SK-N-SH treated with all-trans-retinoic acid at 6 μM for 48 hours (cell line): Measurements from ENCODE around the gene ID3.
A peak's percentile ranks its signal among the peaks of the same experiment; 100 is the strongest.

Experiments
- ATAC-seq: fragments of 200-7000 bp; cut with Tn5 transposase; 3 replicates; pipeline ENCODE4 v1.9.1; 2020; ENCODE audit warnings: mild to moderate bottlenecking, moderate library complexity
- ARNTL ChIP-seq: fragments of 450-650 bp; formaldehyde crosslinking; IDR thresholded peaks from 2 replicates; pipeline ENCODE4 v1.5.0; 2020; ENCODE audit warnings: low read depth, mild to moderate bottlenecking, moderate library complexity, borderline replicate concordance
- BACH2 ChIP-seq: fragments of 250-450 bp; sonication (Bioruptor Pico); IDR thresholded peaks from 2 replicates; pipeline ENCODE4 v1.9.0; 2021; ENCODE audit warnings: mild to moderate bottlenecking, borderline replicate concordance
- CSDC2 ChIP-seq: fragments of 250-450 bp; sonication (Bioruptor Pico); IDR thresholded peaks from 2 replicates; pipeline ENCODE4 v1.5.0; 2020; ENCODE audit warnings: mild to moderate bottlenecking, moderate library complexity
- CSRNP3 ChIP-seq: fragments of 250-450 bp; sonication (Bioruptor Pico); IDR thresholded peaks from 2 replicates; pipeline ENCODE4 v1.5.1; 2021; ENCODE audit warnings: mild to moderate bottlenecking, moderate library complexity
- ESRRG ChIP-seq: fragments of 250-450 bp; sonication (Bioruptor Pico); IDR thresholded peaks from 2 replicates; pipeline ENCODE4 v1.6.1; 2021; ENCODE audit warnings: mild to moderate bottlenecking
- GLIS3 ChIP-seq: fragments of 250-450 bp; sonication (Bioruptor Pico); IDR thresholded peaks from 2 replicates; pipeline ENCODE4 v1.5.0; 2020; ENCODE audit warnings: mild to moderate bottlenecking, moderate library complexity
- ISL1 ChIP-seq: fragments of 250-450 bp; sonication (Bioruptor Pico); IDR thresholded peaks from 2 replicates; pipeline ENCODE4 v2.1.2; 2022; ENCODE audit warnings: mild to moderate bottlenecking, moderate library complexity
- OSR1 ChIP-seq: fragments of 250-450 bp; sonication (Bioruptor Pico); IDR thresholded peaks from 2 replicates; pipeline ENCODE4 v1.8.0; 2022; ENCODE audit warnings: moderate library complexity, mild to moderate bottlenecking, inconsistent platforms
- POU6F1 ChIP-seq: fragments of 250-450 bp; sonication (Bioruptor Pico); IDR thresholded peaks from 2 replicates; pipeline ENCODE4 v1.8.0; 2021; ENCODE audit warnings: low read depth, mild to moderate bottlenecking, moderate library complexity, borderline replicate concordance
- PPARA ChIP-seq: fragments of 250-450 bp; sonication (Bioruptor Pico); IDR thresholded peaks from 2 replicates; pipeline ENCODE4 v1.5.0; 2020; ENCODE audit warnings: mild to moderate bottlenecking, borderline replicate concordance
- RARB ChIP-seq: fragments of 250-450 bp; sonication (Bioruptor Pico); IDR thresholded peaks from 2 replicates; pipeline ENCODE4 v1.8.0; 2021; ENCODE audit warnings: mild to moderate bottlenecking, moderate library complexity
- SNAI2 ChIP-seq: fragments of 250-450 bp; sonication (Bioruptor Pico); IDR thresholded peaks from 2 replicates; pipeline ENCODE4 v1.5.0; 2020; ENCODE audit warnings: mild to moderate bottlenecking, moderate library complexity
- TCF4 ChIP-seq: fragments of 250-450 bp; sonication (Bioruptor Pico); IDR thresholded peaks from 2 replicates; pipeline ENCODE4 v1.8.0; 2021; ENCODE audit warnings: mild to moderate bottlenecking, moderate library complexity, borderline replicate concordance
- TOX ChIP-seq: fragments of 250-450 bp; sonication (Bioruptor Pico); IDR thresholded peaks from 2 replicates; pipeline ENCODE4 v1.8.0; 2021; ENCODE audit warnings: mild to moderate bottlenecking, moderate library complexity, borderline replicate concordance
- ZC3H10 ChIP-seq: fragments of 250-450 bp; sonication (Bioruptor Pico); IDR thresholded peaks from 2 replicates; pipeline ENCODE4 v1.5.1; 2021; ENCODE audit warnings: mild to moderate bottlenecking, moderate library complexity
- ZFP3 ChIP-seq: fragments of 250-450 bp; sonication (Bioruptor Pico); IDR thresholded peaks from 2 replicates; pipeline ENCODE4 v1.5.0; 2020; ENCODE audit warnings: mild to moderate bottlenecking, moderate library complexity
- ZFP30 ChIP-seq: fragments of 450-650 bp; formaldehyde crosslinking; IDR thresholded peaks from 2 replicates; pipeline ENCODE4 v1.5.0; 2022; ENCODE audit warnings: mild to moderate bottlenecking, moderate library complexity
- ZNF565 ChIP-seq: fragments of 450-650 bp; formaldehyde crosslinking; conservative IDR thresholded peaks from 2 replicates; pipeline ENCODE4 v1.5.0; 2020; ENCODE audit warnings: low read depth, mild to moderate bottlenecking, moderate library complexity
- ZNF70 ChIP-seq: fragments of 450-650 bp; formaldehyde crosslinking; IDR thresholded peaks from 2 replicates; pipeline ENCODE4 v1.5.0; 2020; ENCODE audit warnings: mild to moderate bottlenecking, moderate library complexity
- ZNF8 ChIP-seq: fragments of 450-650 bp; formaldehyde crosslinking; IDR thresholded peaks from 2 replicates; pipeline ENCODE4 v1.5.0; 2020; ENCODE audit warnings: mild to moderate bottlenecking, moderate library complexity
- TF ChIP-seq, protein P1 (sequence below): fragments of 250-450 bp; sonication (Bioruptor Pico); IDR thresholded peaks from 2 replicates; pipeline ENCODE4 v1.5.0; 2020; ENCODE audit warnings: mild to moderate bottlenecking, moderate library complexity
- TF ChIP-seq, protein P2 (sequence below): fragments of 250-450 bp; sonication (Bioruptor Pico); IDR thresholded peaks from 2 replicates; pipeline ENCODE4 v1.5.1; 2020; ENCODE audit warnings: low read depth, mild to moderate bottlenecking, moderate library complexity

The ID3 gene

GRCh38 chr1:23582820-23583219 is 23.5 kb upstream of the ID3 start:
- TF ChIP-seq, protein P1, sequence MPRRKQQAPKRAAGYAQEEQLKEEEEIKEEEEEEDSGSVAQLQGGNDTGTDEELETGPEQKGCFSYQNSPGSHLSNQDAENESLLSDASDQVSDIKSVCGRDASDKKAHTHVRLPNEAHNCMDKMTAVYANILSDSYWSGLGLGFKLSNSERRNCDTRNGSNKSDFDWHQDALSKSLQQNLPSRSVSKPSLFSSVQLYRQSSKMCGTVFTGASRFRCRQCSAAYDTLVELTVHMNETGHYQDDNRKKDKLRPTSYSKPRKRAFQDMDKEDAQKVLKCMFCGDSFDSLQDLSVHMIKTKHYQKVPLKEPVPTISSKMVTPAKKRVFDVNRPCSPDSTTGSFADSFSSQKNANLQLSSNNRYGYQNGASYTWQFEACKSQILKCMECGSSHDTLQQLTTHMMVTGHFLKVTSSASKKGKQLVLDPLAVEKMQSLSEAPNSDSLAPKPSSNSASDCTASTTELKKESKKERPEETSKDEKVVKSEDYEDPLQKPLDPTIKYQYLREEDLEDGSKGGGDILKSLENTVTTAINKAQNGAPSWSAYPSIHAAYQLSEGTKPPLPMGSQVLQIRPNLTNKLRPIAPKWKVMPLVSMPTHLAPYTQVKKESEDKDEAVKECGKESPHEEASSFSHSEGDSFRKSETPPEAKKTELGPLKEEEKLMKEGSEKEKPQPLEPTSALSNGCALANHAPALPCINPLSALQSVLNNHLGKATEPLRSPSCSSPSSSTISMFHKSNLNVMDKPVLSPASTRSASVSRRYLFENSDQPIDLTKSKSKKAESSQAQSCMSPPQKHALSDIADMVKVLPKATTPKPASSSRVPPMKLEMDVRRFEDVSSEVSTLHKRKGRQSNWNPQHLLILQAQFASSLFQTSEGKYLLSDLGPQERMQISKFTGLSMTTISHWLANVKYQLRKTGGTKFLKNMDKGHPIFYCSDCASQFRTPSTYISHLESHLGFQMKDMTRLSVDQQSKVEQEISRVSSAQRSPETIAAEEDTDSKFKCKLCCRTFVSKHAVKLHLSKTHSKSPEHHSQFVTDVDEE (CRISPR knock-in tag), result no peak
- TF ChIP-seq CSRNP3 (CRISPR knock-in tag), result no peak
- no peak for TF ChIP-seq OSR1 (CRISPR knock-in tag)
- TF ChIP-seq ZFP3 (CRISPR knock-in tag), result no peak
- no peak for TF ChIP-seq GLIS3 (CRISPR knock-in tag)
- TF ChIP-seq TCF4 (CRISPR knock-in tag), result no peak
- TF ChIP-seq RARB (CRISPR knock-in tag), result no peak
- no peak for TF ChIP-seq ZNF565 (CRISPR knock-in tag)
- no peak for TF ChIP-seq TOX
- TF ChIP-seq, protein P2, sequence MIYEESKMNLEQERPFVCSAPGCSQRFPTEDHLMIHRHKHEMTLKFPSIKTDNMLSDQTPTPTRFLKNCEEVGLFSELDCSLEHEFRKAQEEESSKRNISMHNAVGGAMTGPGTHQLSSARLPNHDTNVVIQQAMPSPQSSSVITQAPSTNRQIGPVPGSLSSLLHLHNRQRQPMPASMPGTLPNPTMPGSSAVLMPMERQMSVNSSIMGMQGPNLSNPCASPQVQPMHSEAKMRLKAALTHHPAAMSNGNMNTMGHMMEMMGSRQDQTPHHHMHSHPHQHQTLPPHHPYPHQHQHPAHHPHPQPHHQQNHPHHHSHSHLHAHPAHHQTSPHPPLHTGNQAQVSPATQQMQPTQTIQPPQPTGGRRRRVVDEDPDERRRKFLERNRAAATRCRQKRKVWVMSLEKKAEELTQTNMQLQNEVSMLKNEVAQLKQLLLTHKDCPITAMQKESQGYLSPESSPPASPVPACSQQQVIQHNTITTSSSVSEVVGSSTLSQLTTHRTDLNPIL, result no peak
- no peak for TF ChIP-seq PPARA (CRISPR knock-in tag)
- no peak for TF ChIP-seq ZFP30 (CRISPR knock-in tag)
- TF ChIP-seq BACH2, result no peak
- TF ChIP-seq ZNF8 (CRISPR knock-in tag), result no peak
- no peak for TF ChIP-seq ARNTL
- no peak for TF ChIP-seq ISL1
- no peak for TF ChIP-seq ESRRG (CRISPR knock-in tag)

DNA sequence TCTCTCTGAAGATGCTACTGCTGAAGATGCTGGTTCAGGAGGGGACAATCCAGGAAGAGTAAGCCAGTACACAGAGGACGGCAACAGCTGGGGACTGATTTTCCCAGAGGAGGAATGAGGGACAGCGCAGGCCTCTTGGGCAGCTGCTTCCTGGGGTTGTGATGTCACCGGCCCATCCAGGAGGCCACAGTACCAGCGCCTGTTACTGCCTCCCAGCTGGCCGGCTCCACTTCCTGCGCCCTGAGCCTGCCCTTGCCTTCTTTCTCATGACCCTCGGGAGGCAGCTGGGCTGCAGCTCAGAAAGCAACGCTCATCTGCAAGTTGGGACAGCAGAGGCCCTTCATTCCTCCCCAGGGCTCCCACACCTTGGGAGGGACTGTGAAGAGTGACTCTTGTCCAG is 21.9 kb upstream of the ID3 start:
- TF ChIP-seq SNAI2 (CRISPR knock-in tag), result no peak
- no peak for TF ChIP-seq CSDC2 (CRISPR knock-in tag)
- TF ChIP-seq TCF4 (CRISPR knock-in tag), result peak; percentile 46; the same call in 1 of the 2 replicates
- peak; percentile 88 for TF ChIP-seq ZNF70 (CRISPR knock-in tag)
- TF ChIP-seq, protein P1 (CRISPR knock-in tag), result peak; percentile 31
- ATAC-seq, result peak; percentile 15; the same call in 2 of the 3 replicates

More at GRCh38 chr1:23582820-23583219, 23.5 kb upstream of the ID3 start:
- ATAC-seq, result no peak

DNA sequence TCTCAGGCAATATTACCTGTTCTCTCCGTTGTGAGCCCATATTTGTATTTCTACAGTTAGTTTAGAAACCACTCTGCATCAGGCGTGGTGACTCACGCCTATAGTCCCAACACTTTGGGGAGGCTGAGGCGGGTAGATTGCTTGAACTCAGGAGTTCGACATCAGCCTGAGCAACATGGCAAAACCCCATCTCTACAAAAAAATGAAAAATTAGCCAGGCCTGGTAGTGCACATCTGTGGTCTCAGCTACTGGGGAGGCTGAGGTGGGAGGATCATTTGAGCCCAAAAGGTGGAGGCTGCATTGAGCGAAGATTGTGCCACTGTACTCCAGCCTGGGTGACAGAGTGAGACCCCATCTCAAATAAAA is 19.7 kb upstream of the ID3 start:
- no peak for ATAC-seq
- TF ChIP-seq CSRNP3 (CRISPR knock-in tag) (no peak), TOX (no peak), GLIS3 (CRISPR knock-in tag) (no peak), ZNF565 (CRISPR knock-in tag) (no peak), ZNF8 (CRISPR knock-in tag) (no peak), ZNF70 (CRISPR knock-in tag) (no peak), PPARA (CRISPR knock-in tag) (no peak), ZC3H10 (CRISPR knock-in tag) (no peak), POU6F1 (CRISPR knock-in tag) (no peak), ISL1 (no peak), TCF4 (CRISPR knock-in tag) (no peak), ARNTL (no peak), ZFP3 (CRISPR knock-in tag) (no peak)
- TF ChIP-seq, protein P1 (CRISPR knock-in tag), result no peak
